Lower leg skin (tissue), 4 donors: Measurements from ENCODE around the gene CLIC3. TPM values are rescaled to one million over a fixed set of nuclear protein-coding genes. Genes with fewer than 3 reads are reported as not detected.

ENCODE experiments used
- DNase-seq, 2 donors: peaks; one replicate each; pipeline ENCODE4 v3.0.0-alpha.2; 2019; ENCODE audit warnings: low spot score in 2 of 2
- H3K4me3 ChIP-seq: fragments of 200-600 bp; sonication (generic); 2 replicates; pipeline ENCODE4 v1.5.1; 2017; ENCODE audit warnings: mild to moderate bottlenecking, low read depth; ENCODE audit not compliant: poor library complexity, severe bottlenecking
- CTCF ChIP-seq, 3 donors: fragments of 450-650 bp; IDR thresholded peaks; one replicate each; pipeline ENCODE4 v1.5.1; 2016; ENCODE audit warnings: antibody characterized with exemption in 3 of 3, mild to moderate bottlenecking in 3 of 3, moderate library complexity in 2 of 3
- POLR2A ChIP-seq, 2 donors: fragments of 450-650 bp; IDR thresholded peaks; one replicate each; pipeline ENCODE4 v1.6.1; 2016 to 2017; ENCODE audit warnings: antibody characterized with exemption in 2 of 2, mild to moderate bottlenecking in 1 of 2, moderate library complexity in 1 of 2
- WGBS, 2 donors: methylation state at CpG; one replicate each; pipeline ENCODE4 v1.1.5; 2018; 5-methylcytosine and 5-hydroxymethylcytosine counted together
- intact Hi-C: fragments of 100-400 bp; cut with DNase I; formaldehyde crosslinking; loops from one replicate; pipeline ENCODE4 v1.15.0; 2023; ENCODE audit warnings: low total_unique reads
- total RNA-seq, 4 donors: library from RNA; depleted of rRNA; stranded (reverse); fragments of >200 nt; gene quantifications; one replicate each; pipeline ENCODE4 v1.1.0, GENCODE V29; 2016

CLIC3 gene
- total RNA-seq, 4 donors from 2014 or later = 114 to 328 (median 163) TPM

DNA sequence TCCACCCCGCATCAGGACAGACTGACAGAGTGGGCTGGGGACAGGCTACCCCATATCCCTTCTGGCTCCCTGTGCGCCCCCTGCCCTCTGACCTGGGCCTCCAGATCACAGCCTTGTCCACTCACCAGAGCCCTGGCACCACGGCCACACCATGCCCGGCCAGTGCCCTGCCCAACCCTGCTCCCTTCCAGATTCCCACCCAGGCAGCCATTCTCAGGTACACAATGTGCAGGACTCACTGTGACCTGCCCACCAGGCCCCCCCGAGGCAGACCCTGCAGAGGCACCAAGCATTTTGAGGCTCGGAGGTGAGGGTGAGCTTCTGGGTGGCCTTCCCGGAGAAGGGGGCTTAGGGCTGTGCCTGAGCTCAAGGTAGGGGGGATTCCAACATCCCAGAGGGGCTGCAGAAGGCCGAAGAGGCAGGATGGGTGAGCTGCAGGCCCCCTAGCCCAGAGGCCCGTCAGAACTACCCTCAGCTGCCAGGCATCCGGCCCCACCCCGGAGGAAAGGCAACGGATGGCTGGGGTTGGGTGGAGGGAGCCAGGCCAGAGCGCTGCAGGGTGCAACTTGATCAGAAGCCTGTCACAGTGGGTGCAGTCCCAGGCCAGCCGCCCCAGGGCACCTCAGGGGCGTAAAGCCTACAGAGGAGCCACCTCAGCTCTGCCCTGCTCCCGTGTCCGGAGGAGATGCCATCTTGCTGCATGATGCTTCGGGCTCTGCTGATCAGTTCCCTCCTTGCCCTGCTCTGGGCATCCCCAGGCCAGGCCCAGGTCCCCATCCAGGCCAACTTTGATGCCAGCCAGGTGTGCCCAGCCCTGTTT is 13.9 kb downstream of the CLIC3 start, which contains the start of gene LCNL1:
LCNL1 (plus strand) TSS at position 762 of the 820 bp plus-strand sequence. CDS start 594 bp downstream, outside the sequence.
- H3K4me3 ChIP-seq = no peak within 1 kb of the TSS
- no peak for DNase-seq
- intact Hi-C loops = no loop called here
- no peak for TF ChIP-seq CTCF (IDR thresholded peaks at IDR 0.05)
- no peak for TF ChIP-seq POLR2A (IDR thresholded peaks at IDR 0.05)
- WGBS, 2 donors = 60 to 71% methylated on average over 13 to 18 of the region's 18 CpGs

GRCh38 chr9:136981588-136982231 is 14.7 kb downstream of the CLIC3 start:
- intact Hi-C loops = no loop called here
- no peak for TF ChIP-seq CTCF (IDR thresholded peaks at IDR 0.05)
- TF ChIP-seq POLR2A (IDR thresholded peaks at IDR 0.05) = no peak
- no peak for DNase-seq
- WGBS, 2 donors = 78 to 82% methylated on average over 14 to 16 of the region's 17 CpGs
- H3K4me3 ChIP-seq = no peak overlapping the region

DNA sequence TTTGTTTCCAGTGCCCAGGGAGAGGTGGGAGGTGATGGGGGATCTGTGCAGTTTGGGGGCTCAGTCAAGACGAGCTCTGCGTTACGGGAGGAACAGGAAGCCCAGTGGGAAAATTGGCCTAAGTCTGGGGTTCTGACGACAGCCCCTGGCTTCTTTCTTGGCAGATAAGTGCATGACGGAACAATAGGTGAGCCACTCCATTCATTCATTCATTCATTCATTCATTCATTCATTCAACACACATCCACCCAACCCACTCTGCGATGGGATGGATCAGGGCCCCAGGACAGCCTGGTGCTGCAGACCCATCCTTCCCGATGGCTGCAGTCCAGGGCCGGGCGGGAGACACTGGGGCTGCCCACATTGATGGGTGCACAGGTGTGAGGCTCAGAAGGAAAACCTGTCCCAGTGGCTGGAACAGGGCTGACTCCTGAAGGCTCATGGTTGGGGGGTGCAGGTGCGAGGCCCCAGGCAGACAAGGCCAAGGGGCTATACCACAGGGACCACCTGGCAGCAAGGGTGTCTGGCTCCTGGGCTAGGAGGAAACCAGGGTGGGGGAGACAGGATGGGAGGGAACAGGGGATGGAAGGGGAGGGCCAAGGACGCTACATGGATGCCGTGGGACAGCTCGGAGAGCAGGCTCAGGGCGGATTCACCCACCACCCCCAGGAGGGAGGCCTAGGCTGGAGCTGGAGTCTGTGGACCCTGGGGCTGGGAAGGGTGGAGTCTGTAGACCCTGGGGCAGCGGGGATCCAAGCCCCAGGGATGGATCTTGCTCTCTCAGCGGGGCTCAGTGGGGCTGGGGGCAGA is 15.5 kb downstream of the CLIC3 start:
- intact Hi-C loops = no loop called here
- no peak overlapping the region for H3K4me3 ChIP-seq
- no peak for DNase-seq
- whole genome bisulfite sequencing, 2 donors = 83 to 89% methylated on average over 16 of the region's 16 CpGs
- TF ChIP-seq CTCF (IDR thresholded peaks at IDR 0.05) (no peak), POLR2A (IDR thresholded peaks at IDR 0.05) (no peak)

GRCh38 chr9:136979769-136980587 is 16.4 kb downstream of the CLIC3 start:
- intact Hi-C loops = no loop called here
- no peak for TF ChIP-seq CTCF (IDR thresholded peaks at IDR 0.05)
- no peak for TF ChIP-seq POLR2A (IDR thresholded peaks at IDR 0.05)
- DNase-seq = no peak
- 78 to 79% methylated on average over 20 to 25 of the region's 26 CpGs for WGBS, 2 donors
- H3K4me3 ChIP-seq = no peak overlapping the region
